Stimulated activated CD4-positive, alpha-beta T cell treated with anti-CD3 and anti-CD28 coated beads, Interleukin-2, amount 100 ng/mL, for 48 hours (primary cell): ENCODE measurements around the gene CTNNA3.

Experiments used
- DNase-seq, 2 donors: peaks; one replicate each; pipeline ENCODE4 v3.0.0-alpha.2; 2020

CTNNA3 gene

GRCh38 chr10:66604195-66604594 lies 1091.8 kb downstream of the CTNNA3 start:
- no peak for DNase-seq

GRCh38 chr10:66591865-66592264 lies 1104.1 kb downstream of the CTNNA3 start:
- no peak for DNase-seq

DNA sequence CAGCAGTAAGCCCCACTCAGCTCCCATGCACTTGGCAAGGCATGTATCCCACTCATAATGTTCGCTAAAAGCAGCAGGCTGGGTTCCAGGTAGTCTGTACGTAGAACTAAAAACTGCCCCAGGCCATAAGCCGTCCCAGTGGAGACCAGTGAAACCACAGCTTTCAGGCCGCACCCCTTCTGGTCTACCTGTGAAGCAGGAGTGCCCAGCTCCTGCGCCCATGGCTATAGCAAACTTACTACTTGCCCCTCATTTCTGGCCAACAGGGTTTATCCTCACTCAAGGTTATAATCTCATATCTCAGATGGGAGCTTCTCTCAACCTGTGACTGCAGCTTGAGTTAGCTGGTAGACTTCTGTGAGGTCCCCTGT lies 1108.3 kb downstream of the CTNNA3 start:
- DNase-seq = no peak

GRCh38 chr10:66586897-66587679 lies 1108.9 kb downstream of the CTNNA3 start:
- no peak for DNase-seq

- DNase-seq = no peak
Measured at GRCh38 chr10:66586073-66586472, 1109.9 kb downstream of the CTNNA3 start.

GRCh38 chr10:66575251-66575855 lies 1120.6 kb downstream of the CTNNA3 start:
- no peak for DNase-seq

DNA sequence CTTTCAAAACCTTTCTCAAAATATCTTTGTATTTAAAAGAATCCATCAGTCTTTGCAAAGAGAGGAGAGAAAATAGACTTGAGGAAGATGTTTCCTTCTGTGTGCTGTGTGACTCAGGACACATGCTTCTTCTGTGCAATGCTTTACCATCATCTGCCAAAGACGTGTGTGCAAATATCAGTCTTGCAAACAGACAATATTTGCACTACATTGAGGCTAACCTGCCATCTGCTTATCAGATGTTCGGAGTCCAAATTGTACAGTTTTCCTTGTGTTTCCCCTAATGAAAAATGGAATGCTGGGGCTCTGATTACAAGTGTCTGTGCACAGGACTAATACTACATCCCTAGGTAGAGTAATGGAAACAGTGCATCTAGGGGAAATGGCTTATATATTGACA lies 1123.3 kb downstream of the CTNNA3 start:
- no peak for DNase-seq

DNA sequence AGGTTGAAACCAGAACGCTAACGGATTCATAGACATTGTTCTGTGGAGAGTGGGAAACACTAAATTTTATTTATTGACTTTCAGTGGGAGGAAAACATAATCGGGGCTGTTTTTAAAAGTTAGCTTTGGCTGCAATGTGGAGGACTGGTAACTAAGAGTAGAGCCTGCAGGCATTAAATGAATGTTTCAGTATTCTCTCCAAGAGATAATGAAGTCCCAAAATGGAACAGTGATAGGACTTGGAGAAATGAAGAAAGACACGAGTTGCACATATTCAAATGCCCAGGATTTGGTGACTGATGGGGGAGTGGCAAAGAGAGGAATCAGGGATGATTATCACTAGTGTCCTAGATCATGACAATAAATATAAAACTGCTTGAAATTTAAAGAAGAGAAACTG lies 1130.0 kb downstream of the CTNNA3 start:
- DNase-seq = no peak

DNA sequence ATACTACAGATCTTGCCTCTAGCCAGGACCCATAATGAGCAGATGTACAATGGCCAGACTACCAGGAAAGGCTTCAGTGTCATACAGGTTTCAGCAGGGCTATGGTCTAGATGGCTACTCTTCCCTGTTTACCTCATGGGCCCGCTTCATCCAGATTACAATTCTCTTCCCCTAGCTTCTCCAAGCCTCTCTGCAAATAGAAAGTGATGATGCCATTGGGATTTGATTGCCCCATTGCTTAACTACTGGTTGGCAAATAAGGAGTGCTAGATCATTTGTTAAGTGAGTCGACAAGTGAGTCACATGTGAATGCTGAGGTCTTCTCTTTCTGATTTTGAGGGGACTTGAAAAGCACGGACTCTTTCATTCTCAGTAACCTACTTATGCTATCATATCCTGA lies 1131.7 kb downstream of the CTNNA3 start:
- no peak for DNase-seq

DNA sequence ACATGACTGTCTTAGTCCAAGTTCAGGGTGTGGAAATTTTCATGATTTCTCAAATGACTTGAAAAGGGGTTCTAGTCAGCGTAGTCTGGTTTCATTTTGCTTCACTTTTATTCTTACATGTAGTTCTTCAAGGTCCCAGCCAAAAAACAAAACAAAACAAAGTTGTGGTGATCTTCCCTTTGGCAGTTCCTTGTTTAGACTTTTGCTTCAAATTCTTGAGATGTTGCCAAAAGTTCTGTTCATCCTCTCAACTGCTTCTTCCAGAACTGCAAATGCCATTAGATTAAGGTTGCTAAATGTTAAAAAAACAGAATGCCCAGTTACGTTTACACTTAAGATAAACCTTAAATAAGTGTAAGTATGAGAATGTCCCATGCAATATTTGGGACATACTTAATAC lies 1140.9 kb downstream of the CTNNA3 start:
- no peak for DNase-seq

DNA sequence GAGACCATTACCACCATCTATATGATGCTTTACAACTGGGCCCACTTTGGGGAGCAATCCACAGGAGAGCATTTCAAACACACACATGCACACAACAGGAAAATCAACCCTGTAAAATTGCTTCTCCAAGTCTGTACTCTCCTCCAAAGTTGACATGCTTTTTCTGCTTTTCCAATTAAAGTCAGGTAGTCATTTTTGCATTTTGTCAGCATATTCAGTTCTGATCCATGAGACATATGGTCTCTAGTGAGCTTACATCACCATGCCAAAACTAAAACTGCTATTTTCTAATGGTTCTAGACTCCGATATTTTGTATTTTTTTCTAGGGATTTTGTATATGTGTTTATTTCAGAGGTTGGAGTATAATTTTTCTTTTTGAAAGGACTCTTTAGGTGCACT lies 1143.7 kb downstream of the CTNNA3 start:
- no peak for DNase-seq

GRCh38 chr10:66550351-66550750 lies 1145.6 kb downstream of the CTNNA3 start:
- no peak for DNase-seq

- no peak for DNase-seq
Measured at GRCh38 chr10:66538908-66539307, 1157.1 kb downstream of the CTNNA3 start.

DNA sequence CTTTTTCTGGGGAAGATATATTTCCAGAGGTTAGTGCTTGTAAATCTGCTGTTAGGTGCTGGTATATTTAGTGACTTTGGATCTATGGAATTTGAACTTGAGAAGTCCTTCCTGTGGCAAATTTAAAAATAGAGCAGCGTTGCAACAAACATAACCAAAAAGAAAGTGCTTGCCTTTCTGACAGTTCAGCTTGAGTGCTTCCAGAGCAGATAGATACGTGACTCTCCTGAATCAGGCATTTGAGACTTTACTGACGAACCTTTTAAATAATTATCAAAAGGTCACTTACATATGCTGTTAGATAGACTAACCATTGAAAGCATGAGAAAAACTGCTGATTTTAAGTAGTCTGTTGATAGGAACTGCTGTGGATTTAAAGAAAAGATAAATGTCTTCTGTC lies 1157.6 kb downstream of the CTNNA3 start:
- DNase-seq = no peak

- DNase-seq = no peak
Measured at GRCh38 chr10:66537186-66537585, 1158.8 kb downstream of the CTNNA3 start.

GRCh38 chr10:66535439-66535838 lies 1160.6 kb downstream of the CTNNA3 start:
- no peak for DNase-seq

DNA sequence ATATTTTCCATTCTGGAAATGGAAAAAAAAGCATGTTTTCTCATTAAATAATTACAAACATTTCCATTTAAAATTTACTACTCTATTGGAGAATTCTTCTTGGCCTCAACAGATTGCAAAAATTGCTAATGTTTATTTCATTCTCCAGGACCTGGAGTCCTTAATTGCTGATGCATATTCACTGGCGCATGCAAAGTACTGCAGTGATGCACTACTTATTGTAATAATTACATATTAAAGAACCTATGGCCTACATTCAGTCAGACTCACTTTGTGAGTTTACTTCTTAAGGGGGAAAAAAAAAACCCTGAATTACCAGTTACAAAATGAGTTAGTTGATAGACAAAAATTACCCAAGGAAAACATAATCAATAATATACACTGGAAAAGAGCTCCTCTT lies 1161.1 kb downstream of the CTNNA3 start:
- DNase-seq = no peak

DNA sequence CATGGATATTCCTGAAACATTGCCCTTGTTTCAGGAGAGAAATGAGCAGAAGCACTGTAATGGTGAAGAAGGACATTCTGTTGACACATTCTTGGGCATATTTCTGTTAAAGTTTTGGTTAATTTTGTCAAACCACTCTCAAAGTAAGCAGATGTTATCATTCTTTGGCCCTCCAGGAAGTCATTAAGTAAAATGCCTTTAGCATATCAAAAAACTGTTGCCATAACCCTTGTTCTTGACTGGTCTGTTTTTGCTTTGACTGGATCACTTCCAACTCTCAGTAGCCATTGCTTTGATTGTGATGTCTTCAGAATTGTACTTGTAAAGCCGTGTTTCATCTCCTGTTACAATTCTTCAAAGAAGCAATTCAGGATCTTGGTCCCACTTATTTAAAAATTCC lies 1174.5 kb downstream of the CTNNA3 start:
- no peak for DNase-seq

GRCh38 chr10:66519616-66520015 lies 1176.4 kb downstream of the CTNNA3 start:
- no peak for DNase-seq

- DNase-seq = no peak
Measured at GRCh38 chr10:66514666-66515065, 1181.3 kb downstream of the CTNNA3 start.

DNA sequence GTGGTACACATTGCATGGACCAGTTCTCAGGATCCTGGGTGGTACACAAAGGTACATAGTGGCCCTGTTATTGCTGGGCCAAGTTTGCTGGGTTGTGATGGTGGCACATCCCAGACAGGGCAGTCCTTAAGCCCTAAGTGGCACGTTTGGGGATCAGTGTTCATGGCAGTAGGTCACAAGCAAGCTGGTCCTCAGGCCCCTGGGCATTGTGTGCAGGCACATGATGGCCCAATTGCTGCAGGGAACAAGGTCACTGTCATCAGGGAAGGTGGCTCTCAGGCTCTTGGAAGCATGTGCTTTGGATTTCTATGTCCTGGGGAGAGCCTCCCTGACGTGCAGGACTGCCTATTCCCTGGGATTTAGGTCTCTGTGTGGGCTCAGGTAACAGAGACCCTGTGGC lies 1182.5 kb downstream of the CTNNA3 start:
- DNase-seq = no peak

DNA sequence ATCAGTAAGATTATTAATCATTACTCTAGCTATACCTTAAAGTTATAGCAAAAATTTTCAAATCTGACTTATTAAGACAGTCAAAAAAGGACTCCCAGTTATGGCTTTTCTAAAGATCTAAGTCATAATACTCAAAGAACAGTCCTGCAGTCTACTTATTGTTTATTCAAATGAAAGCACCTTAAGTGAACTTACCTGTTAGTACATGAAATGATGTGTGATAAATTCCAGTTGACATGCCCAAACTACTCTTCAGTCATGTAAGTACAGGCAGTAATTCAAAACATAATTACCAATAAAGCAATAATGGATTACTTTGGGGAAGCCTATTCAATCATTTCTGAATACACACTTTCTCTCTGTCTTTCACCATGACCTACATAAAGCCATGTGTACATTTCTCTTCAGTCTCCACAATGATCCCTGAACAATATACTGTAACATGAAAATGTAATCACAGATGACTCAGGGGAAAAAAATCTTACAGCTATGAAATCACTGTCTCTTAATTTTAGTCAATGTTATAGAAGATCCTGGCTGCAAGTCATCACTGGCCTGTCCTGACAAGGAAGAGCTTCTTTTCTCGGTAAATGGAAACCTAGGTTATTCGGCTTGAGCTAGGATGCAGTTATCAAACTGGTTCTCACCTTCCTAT lies 1190.9 kb downstream of the CTNNA3 start:
- no peak for DNase-seq

DNA sequence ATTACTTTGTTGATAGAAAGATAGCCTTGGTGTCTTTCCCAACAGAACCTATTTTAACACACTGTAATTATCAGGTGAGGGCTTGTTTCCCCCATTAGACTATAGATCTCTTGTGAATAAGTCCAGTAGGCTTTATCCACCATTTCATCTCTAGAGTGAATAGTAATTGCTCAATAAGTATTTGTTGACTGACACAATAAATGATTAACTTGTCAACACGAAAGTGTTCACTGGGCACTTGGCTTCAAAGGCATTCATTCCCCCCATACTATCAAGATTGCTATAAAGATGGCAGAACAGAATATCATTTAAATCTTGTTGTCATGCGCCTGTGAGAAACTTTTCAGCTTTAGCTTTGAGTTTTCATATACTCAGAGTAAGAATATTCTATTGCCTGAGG lies 1194.6 kb downstream of the CTNNA3 start:
- DNase-seq = no peak

DNA sequence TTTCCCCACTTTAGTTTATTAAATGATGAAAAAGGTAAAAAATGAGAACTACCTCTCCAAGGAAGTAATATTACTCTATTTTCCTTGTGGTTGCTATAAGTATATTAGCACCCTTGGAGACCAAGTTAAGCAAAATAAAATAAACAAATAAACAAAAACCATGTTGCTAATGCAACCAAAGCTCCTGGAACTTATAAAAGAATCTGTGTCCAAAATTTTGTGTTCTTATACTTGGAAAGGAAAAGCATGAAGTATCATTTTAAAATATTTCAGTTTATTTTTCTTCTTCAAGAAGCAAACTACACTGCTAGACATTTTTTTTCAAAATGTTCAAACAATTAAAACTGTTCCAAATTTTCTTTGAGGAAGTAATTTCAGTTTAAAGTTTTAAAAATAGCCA lies 1212.0 kb downstream of the CTNNA3 start:
- no peak for DNase-seq
